ENCODE results near the gene FOXP1.
A peak's percentile ranks its signal among the peaks of the same experiment; 100 is the strongest.
"Not testable (repeated sequence)": the region's sequence is repeated elsewhere in the genome, so short reads cannot be mapped to it uniquely, and the experiment has no call there.

The FOXP1 gene

GRCh38 chr3:71358243-71358642 is 225.3 kb downstream of the FOXP1 start:
- DNase-seq = no peak

- peak; percentile 5 for DNase-seq
Observed at GRCh38 chr3:71356265-71356664, 227.3 kb downstream of the FOXP1 start.

- no peak for DNase-seq
Observed at GRCh38 chr3:71355862-71356261, 227.7 kb downstream of the FOXP1 start.

GRCh38 chr3:71355037-71355436 is 228.5 kb downstream of the FOXP1 start:
- DNase-seq = no peak

DNA sequence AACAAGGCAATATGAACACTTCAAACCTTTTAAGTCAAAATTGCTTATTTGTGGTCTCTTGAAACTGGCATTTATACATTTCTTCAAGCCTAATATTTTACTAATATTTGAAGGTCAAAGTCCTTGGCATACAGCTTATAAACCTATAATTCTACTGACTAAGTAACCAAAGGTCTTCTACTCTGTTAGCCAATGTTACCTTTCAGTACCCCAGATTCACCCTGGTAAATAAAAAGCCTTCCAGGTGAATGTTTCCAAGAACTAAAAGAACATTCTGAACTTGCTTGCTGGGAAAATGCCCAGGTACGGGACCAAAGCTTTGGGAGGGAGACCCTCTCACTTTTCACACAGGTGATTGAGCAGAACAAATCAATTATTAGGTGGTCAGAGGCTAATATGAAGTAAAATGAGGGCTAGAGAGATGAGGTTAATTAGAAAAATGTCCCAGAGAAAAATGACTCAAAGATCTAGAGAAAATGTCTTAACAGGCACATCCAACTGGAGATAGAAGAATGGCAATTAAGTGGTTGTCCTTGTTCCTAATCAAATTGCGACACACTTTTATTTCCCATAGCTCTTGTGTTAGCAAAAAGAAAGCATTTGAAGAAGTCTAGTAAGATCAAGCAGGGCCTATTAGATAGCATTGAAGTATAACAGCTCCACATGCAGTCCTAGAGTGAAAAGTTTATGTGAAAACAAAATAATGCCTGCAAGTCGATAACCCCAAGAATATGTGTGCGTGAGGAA is 232.0 kb downstream of the FOXP1 start:
- no peak for DNase-seq

GRCh38 chr3:71350998-71351397 is 232.5 kb downstream of the FOXP1 start:
- no peak for DNase-seq

DNA sequence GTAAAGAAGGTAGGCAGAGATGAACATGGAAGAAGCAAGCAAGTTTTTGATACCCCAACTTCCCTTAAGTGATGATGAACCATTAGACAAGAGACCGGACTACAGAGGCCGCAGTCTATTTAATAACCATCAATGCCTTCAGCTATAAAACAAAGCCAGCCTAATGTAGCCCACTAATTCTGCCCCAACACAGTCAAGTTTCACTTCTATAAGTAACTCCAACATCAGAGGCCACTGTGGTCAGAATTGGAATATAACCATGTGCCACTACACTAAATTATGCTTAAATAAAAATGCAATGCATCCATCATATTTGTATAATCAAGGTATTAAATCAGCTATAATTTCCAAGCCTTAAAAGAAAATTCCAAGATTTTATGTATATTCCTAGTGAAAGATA is 234.7 kb downstream of the FOXP1 start:
- DNase-seq = no peak

DNA sequence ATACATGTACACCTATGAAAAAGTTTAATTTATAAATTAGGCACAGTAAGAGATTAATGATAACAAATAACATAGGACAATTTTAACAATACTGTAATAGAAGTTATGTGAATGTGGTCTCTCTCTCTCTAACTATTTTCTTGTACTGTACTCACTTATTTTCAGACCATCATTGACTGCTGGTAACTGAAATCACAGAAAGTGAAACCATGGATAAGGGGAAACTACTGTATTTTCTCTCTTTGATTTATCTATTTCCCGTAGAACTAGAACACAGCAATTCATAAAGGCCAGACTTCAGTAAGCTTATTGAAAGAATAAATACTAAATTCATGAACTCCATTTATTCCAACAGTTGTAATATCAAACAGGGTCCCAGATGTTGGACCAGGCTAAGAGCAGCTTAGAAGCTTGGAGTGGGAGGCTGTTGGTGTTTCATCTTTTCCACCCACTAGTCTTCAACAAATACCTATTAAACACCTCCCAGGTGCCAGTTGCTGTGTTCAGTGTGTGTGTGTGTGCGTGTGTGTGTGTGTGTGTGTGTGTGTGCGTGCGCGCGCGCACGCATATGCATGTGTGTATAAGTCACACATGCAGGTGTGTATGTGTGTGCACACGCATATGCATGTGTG is 235.4 kb downstream of the FOXP1 start:
- DNase-seq = no peak

GRCh38 chr3:71346061-71346460 is 237.5 kb downstream of the FOXP1 start:
- DNase-seq = no peak

DNA sequence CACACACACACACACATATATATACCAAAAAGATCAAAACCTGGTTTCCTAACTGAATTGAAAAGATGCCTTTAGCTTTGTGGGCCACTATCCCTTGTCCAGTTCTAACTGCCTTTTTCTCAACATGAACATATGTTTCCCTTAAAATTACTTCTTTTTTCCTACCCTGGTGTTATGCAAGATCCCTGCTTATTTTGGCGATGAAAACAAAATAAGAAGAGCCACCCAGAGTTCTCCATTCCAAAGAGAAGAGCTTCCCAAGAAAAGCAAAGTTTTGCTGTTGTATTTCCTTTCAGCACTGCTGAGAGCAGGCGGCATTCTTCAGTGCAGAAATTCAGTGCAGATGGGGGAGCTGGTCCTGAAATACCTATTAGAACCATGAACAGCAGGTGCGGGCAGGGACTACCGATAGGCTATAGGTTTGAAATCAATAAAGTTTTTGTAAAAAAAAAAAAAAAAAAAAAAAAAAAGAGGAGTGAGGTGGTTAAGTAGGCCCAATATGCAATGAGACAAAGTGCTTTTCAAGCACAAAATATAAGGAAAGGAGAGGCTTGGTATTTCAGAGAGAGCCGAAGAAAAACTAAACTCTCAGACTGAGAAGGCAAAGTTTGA is 238.0 kb downstream of the FOXP1 start:
- no peak for DNase-seq

- no peak for DNase-seq
Observed at GRCh38 chr3:71341721-71342120, 241.8 kb downstream of the FOXP1 start.

DNA sequence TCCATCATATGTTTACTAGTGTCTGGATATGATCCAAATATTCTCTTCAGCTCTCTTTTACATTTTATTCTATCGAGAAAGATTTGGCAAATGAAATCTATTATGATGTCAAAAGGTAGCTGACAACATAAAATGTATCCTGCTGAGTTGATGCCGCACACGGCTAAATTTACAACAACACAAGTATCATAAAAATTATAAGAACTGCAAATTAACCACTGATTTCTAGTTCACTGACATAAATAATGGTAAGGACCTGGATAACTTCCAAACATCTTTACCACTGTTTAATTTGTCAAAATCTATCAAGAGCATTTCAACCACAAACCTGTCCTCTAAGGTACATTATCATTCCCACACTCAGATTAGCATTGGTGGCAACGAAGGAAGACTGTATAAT is 244.5 kb downstream of the FOXP1 start:
- DNase-seq = no peak

GRCh38 chr3:71332813-71333212 is 250.7 kb downstream of the FOXP1 start:
- no peak for DNase-seq

DNA sequence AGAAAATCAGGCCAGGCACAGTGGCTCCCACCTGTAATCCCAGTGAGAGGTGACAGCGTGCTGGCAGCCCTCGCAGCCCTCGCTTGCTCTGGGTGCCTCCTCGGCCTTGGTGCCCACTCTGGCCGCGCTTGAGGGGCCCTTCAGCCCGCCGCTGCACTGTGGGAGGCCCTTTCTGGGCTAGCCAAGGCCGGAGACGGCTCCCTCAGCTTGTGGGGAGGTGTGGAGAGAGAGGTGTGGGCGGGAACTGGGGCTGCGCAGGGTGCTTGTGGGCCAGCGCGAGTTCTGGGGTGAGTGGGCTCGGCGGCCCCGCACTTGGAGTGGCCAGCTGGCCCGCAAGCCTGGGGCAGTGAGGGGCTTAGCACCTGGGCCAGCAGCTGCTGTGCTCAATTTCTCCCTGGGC is 252.6 kb downstream of the FOXP1 start:
- DNase-seq = no peak

DNA sequence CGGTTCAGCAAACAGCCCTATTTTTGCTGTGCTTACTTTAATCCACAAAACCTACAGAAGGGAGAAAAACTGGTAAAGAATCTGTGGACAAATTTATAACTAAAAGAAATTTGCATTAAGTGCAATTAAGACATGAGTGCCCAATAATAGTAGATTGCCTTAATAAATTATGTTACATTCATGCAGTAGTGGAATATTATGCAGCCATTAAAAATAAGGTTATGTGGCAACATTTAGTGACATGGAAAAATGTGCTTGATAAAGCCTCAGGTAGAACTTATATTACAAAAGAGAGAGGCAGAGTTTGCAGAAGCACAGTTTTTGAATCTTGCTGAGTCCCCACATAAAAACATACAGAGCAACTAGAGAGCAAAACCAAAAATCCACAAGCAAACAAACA is 253.0 kb downstream of the FOXP1 start:
- DNase-seq = no peak

GRCh38 chr3:71329817-71330216 is 253.7 kb downstream of the FOXP1 start:
- DNase-seq = no peak

- DNase-seq = no peak
Observed at GRCh38 chr3:71328926-71329325, 254.6 kb downstream of the FOXP1 start.

GRCh38 chr3:71327936-71328335 is 255.6 kb downstream of the FOXP1 start:
- no peak for DNase-seq

DNA sequence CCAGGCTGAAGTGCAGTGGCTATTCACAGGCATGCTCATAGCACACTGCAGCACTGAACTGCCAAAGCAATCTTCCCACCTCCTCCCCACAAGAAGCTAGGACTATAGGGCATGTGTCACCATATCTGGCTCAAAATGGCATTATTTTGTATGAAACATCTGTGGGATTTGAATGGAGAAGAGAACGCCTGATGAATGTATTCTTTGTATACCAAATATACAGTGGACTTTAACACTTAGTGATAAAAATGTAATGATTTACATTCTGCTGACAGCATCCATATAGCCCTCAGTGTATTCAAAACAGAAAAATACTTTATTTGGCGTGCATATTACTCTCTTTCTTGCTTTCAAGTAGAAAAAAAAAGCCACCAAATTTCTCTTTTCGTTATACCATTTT is 257.8 kb downstream of the FOXP1 start:
- no peak for DNase-seq

- not testable (repeated sequence) for DNase-seq
Observed at GRCh38 chr3:71324224-71324623, 259.3 kb downstream of the FOXP1 start.

GRCh38 chr3:71323558-71323957 is 260.0 kb downstream of the FOXP1 start:
- DNase-seq = no peak

DNA sequence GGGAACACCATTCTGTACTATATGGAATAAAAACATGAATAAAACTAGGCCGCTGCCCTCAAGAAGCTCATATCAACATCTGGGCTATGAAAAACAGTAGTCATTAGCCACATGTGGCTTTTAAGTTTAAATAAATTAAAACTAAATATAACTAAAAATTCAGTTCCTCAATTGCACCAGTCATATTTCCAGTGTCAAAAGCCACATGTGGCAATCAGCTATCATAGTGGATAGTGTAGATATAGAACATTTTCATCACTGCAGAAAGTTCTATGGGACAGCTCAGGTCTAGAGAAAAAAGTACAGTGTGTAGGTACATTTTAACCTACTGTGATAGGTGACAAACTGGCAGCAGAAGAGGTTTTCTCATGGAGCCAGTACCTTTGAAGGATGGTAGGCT is 261.4 kb downstream of the FOXP1 start:
- no peak for DNase-seq

GRCh38 chr3:71319771-71320170 is 263.8 kb downstream of the FOXP1 start:
- no peak for DNase-seq

DNA sequence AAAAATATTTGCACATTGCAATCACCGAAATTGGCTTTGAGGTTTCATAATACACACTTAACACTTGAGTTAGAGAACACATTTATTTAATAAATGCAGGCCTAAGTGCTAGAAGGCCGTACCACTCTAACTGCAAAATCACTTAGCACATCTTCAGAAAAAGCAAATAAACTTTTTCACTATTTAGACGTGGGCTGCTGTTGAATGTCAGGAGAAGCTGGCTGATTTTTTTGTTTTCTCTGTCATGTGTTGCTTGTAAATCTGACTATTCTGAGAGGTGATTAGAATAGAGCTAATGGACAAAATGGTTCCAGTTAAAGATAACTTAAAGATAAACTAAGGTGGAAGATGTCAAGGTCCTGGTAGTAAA is 265.1 kb downstream of the FOXP1 start:
- no peak for DNase-seq

All from DMS53 (cell line).